Panc1 (cell line): ENCODE data around the gene SLC13A5. TPM values are rescaled to one million over a fixed set of nuclear protein-coding genes. Genes with fewer than 3 reads are reported as not detected.

Experiments used
- ATAC-seq: fragments of 200-7000 bp; cut with Tn5 transposase; 2 replicates; pipeline ENCODE4 v1.9.1; 2020; ENCODE audit warnings: mild to moderate bottlenecking, moderate library complexity
- BruUV-seq: library from RNA; stranded (reverse); fragments of 400-500 nt; replicated peaks from 2 replicates; lab custom pipeline; 2021; lab: Mats Ljungman, UMichigan
- CTCF ChIA-PET: fragments of 300-600 bp; sonication (Branson Sonifier 250); formaldehyde crosslinking; loops from one replicate; lab custom pipeline; 2022; ENCODE audit warnings: antibody characterized with exemption; lab: Charles Lee
- POLR2A ChIA-PET: fragments of 300-600 bp; sonication (Branson Sonifier 250); formaldehyde crosslinking; loops from one replicate; lab custom pipeline; 2022; ENCODE audit warnings: antibody characterized with exemption; lab: Charles Lee
- DNase-seq: peaks from one replicate; pipeline ENCODE4 v3.0.0-alpha.2; 2010; ENCODE audit warnings: low read depth, low spot score
- H3K27ac ChIP-seq: 2 replicates; pipeline ENCODE4 v1.5.1; 2011; ENCODE audit warnings: mild to moderate bottlenecking, low read length, inconsistent platforms
- H3K27me3 ChIP-seq: fragments of 200-500 bp; sonication (Bioruptor generic); 2 replicates; pipeline ENCODE4 v1.6.0; 2014; ENCODE audit warnings: low read length, inconsistent platforms; ENCODE audit not compliant: control insufficient read depth, insufficient read depth
- H3K36me3 ChIP-seq: fragments of 200-500 bp; sonication (Bioruptor generic); 2 replicates; pipeline ENCODE4 v1.5.1; 2014; ENCODE audit warnings: inconsistent platforms, mild to moderate bottlenecking, low read length, moderate library complexity; ENCODE audit not compliant: control insufficient read depth, insufficient read depth
- H3K4me1 ChIP-seq: 2 replicates; pipeline ENCODE4 v1.5.1; 2011; ENCODE audit warnings: inconsistent platforms, mild to moderate bottlenecking, low read length, moderate library complexity; ENCODE audit not compliant: control insufficient read depth, insufficient read depth
- H3K4me3 ChIP-seq, 2 experiments: 2 replicates each; pipeline ENCODE4 v1.5.1; 2011 to 2012; ENCODE audit warnings: low read depth in 2 of 2, low read length in 2 of 2, mild to moderate bottlenecking in 2 of 2, inconsistent platforms in 1 of 2, moderate library complexity in 1 of 2
- H3K9me3 ChIP-seq: fragments of 200-500 bp; sonication (Bioruptor generic); 2 replicates; pipeline ENCODE4 v1.5.1; 2014; ENCODE audit warnings: low read depth, mild to moderate bottlenecking, inconsistent platforms, low read length, moderate library complexity; ENCODE audit not compliant: control insufficient read depth, insufficient read depth
- CTCF ChIP-seq: fragments of 450-650 bp; IDR thresholded peaks from 2 replicates; pipeline ENCODE4 v1.5.1; 2017; ENCODE audit warnings: mild to moderate bottlenecking
- POLR2AphosphoS5 ChIP-seq: IDR thresholded peaks from 2 replicates; pipeline ENCODE4 v1.6.1; 2012; ENCODE audit warnings: mild to moderate bottlenecking, low read depth, low read length, moderate library complexity
- REST ChIP-seq, 2 experiments: IDR thresholded peaks; 2 replicates each; pipeline ENCODE4 v1.6.1; 2011 to 2012; ENCODE audit warnings: low read depth in 2 of 2, control low read depth in 1 of 2, low read length in 1 of 2, mild to moderate bottlenecking in 1 of 2, moderate library complexity in 1 of 2; ENCODE audit not compliant: insufficient read depth in 1 of 2
- SIN3A ChIP-seq: IDR thresholded peaks from 2 replicates; pipeline ENCODE4 v1.6.1; 2012; ENCODE audit warnings: low read depth, mild to moderate bottlenecking, low read length, moderate library complexity, borderline replicate concordance; ENCODE audit not compliant: insufficient read depth
- TCF7L2 ChIP-seq: IDR thresholded peaks from 2 replicates; pipeline ENCODE4 v1.6.1; 2011; ENCODE audit warnings: mild to moderate bottlenecking, low read depth, low read length, inconsistent platforms
- in situ Hi-C: cut with HindIII; loops from 2 replicates; pipeline ENCODE4 v1.10.0; 2016; ENCODE audit warnings: low sequenced_read_pairs, low pct_unique_long_range_greater_than_20kb
- intact Hi-C: fragments of 100-400 bp; cut with micrococcal nuclease; formaldehyde crosslinking; loops from one replicate; pipeline ENCODE4 v1.10.0; 2022; ENCODE audit not compliant: unreplicated experiment
- total RNA-seq: library from RNA; stranded (reverse); gene quantifications from one replicate; pipeline ENCODE4 v1.2.1, GENCODE V29; 2021; ENCODE audit not compliant: unreplicated experiment

Gene SLC13A5
- total RNA-seq, 1 experiment from 2014 or later, result 0.26 TPM

- no peak for DNase-seq
- in situ Hi-C loops, result no loop called here
- Histone ChIP-seq H3K9me3 (no peaks in the 10 kb centered on the region), H3K4me1 (no peaks in the 10 kb centered on the region), H3K4me3 (no peak overlapping the region), H3K27ac (no peak overlapping the region), H3K27me3 (no peaks in the 10 kb centered on the region; the same call in 1 of the 2 replicates), H3K36me3 (no peaks in the 10 kb centered on the region)
- CTCF ChIA-PET, result no interaction called here
- POLR2A ChIA-PET, result no interaction called here
- intact Hi-C loops, result no loop called here
- no peak for ATAC-seq
- TF ChIP-seq CTCF (no peak), REST (IDR thresholded peaks at IDR 0.05; ENCODE audit: insufficient read depth in 1 of 2, low read depth in 2 of 2, low read length in 1 of 2) (no peak), TCF7L2 (no peak), POLR2AphosphoS5 (no peak), SIN3A (no peak)
- no TSS peak for BruUV-seq
These were observed 12.2 kb downstream of the SLC13A5 start for GRCh38 chr17:6700948-6701307.

GRCh38 chr17:6699997-6700947 lies 12.9 kb downstream of the SLC13A5 start:
- POLR2A ChIA-PET, result no interaction called here
- Histone ChIP-seq H3K9me3 (no peaks in the 10 kb centered on the region), H3K4me1 (no peaks in the 10 kb centered on the region), H3K4me3 (no peak overlapping the region), H3K36me3 (no peaks in the 10 kb centered on the region), H3K27me3 (no peaks in the 10 kb centered on the region; the same call in 1 of the 2 replicates), H3K27ac (no peak overlapping the region)
- no TSS peak for BruUV-seq
- DNase-seq, result no peak
- ATAC-seq, result no peak
- in situ Hi-C loops (no loop called here), intact Hi-C loops (no loop called here)
- CTCF ChIA-PET, result no interaction called here
- no peak for TF ChIP-seq SIN3A
- TF ChIP-seq CTCF, result no peak
- no peak for TF ChIP-seq REST (IDR thresholded peaks at IDR 0.05; ENCODE audit: insufficient read depth in 1 of 2, low read depth in 2 of 2, low read length in 1 of 2)
- no peak for TF ChIP-seq POLR2AphosphoS5
